Mesenchymal stem cell (in vitro differentiated cells and primary cell): Measurements from ENCODE around the gene UBE2Q1.

ENCODE experiments used
- DNase-seq: peaks from one replicate; pipeline ENCODE4 v3.0.0-alpha.2; 2013
- H2AFZ ChIP-seq: one replicate; pipeline ENCODE4 v1.6.1; 2013; ENCODE audit warnings: low read depth, mild to moderate bottlenecking, control low read depth, inconsistent platforms, low read length, moderate library complexity
- H2AK5ac ChIP-seq: 2 replicates; pipeline ENCODE4 v1.6.1; 2013; ENCODE audit warnings: low read length, moderate library complexity, mild to moderate bottlenecking, inconsistent platforms; ENCODE audit not compliant: severe bottlenecking
- H2BK120ac ChIP-seq: one replicate; pipeline ENCODE4 v1.6.1; 2013; ENCODE audit warnings: low read depth, mild to moderate bottlenecking, inconsistent platforms, low read length, moderate library complexity
- H2BK12ac ChIP-seq, 2 experiments: one replicate each; pipeline ENCODE4 v1.6.1; 2013; ENCODE audit warnings: inconsistent platforms in 2 of 2, low read length in 2 of 2, mild to moderate bottlenecking in 2 of 2, moderate library complexity in 2 of 2, control low read depth in 1 of 2
- H2BK15ac ChIP-seq: one replicate; pipeline ENCODE4 v1.6.1; 2013; ENCODE audit warnings: mild to moderate bottlenecking, low read depth, inconsistent platforms; ENCODE audit not compliant: poor library complexity, severe bottlenecking
- H2BK5ac ChIP-seq: 2 replicates; pipeline ENCODE4 v1.6.1; 2013; ENCODE audit warnings: low read depth, mild to moderate bottlenecking, low read length, control low read depth, inconsistent platforms; ENCODE audit not compliant: poor library complexity, severe bottlenecking
- H3K14ac ChIP-seq, 2 experiments: one replicate each; pipeline ENCODE4 v1.6.1; 2013; ENCODE audit warnings: inconsistent platforms in 2 of 2, low read length in 2 of 2, control low read depth in 1 of 2, mild to moderate bottlenecking in 1 of 2, moderate library complexity in 1 of 2
- H3K18ac ChIP-seq, 2 experiments: one replicate each; pipeline ENCODE4 v1.6.1; 2013; ENCODE audit warnings: inconsistent platforms in 2 of 2, low read length in 2 of 2, control low read depth in 1 of 2, low read depth in 1 of 2, mild to moderate bottlenecking in 1 of 2
- H3K23ac ChIP-seq, 2 experiments: one replicate each; pipeline ENCODE4 v1.6.1; 2013; ENCODE audit warnings: inconsistent platforms in 2 of 2, low read length in 2 of 2, mild to moderate bottlenecking in 2 of 2, moderate library complexity in 2 of 2, control low read depth in 1 of 2
- H3K27ac ChIP-seq: 2 replicates; pipeline ENCODE4 v1.5.1; 2013; ENCODE audit warnings: mild to moderate bottlenecking, moderate library complexity, low read length, control low read depth, inconsistent platforms; ENCODE audit not compliant: poor library complexity, severe bottlenecking
- H3K27me3 ChIP-seq, 2 experiments: 2 replicates each; pipeline versions ENCODE4 v1.6.1 to v1.7.0; 2013; ENCODE audit warnings: low read length in 2 of 2, mild to moderate bottlenecking in 2 of 2, moderate library complexity in 2 of 2, control low read depth in 1 of 2, inconsistent platforms in 1 of 2; ENCODE audit not compliant: control insufficient read depth in 1 of 2, insufficient read depth in 1 of 2
- H3K36me3 ChIP-seq, 2 experiments: 2 replicates each; pipeline versions ENCODE4 v1.6.1 to v1.7.0; 2013; ENCODE audit warnings: low read length in 2 of 2, control low read depth in 1 of 2, inconsistent platforms in 1 of 2, low read depth in 1 of 2, mild to moderate bottlenecking in 1 of 2; ENCODE audit not compliant: insufficient read depth in 2 of 2, control insufficient read depth in 1 of 2
- H3K4ac ChIP-seq, 2 experiments: one replicate each; pipeline ENCODE4 v1.6.1; 2013; ENCODE audit warnings: inconsistent platforms in 2 of 2, low read length in 2 of 2, mild to moderate bottlenecking in 2 of 2, moderate library complexity in 2 of 2, control low read depth in 1 of 2, low read depth in 1 of 2
- H3K4me1 ChIP-seq: 2 replicates; pipeline ENCODE4 v1.6.1; 2013; ENCODE audit warnings: low read depth, low read length, control low read depth; ENCODE audit not compliant: control insufficient read depth, insufficient read depth
- H3K4me2 ChIP-seq: 2 replicates; pipeline ENCODE4 v1.6.1; 2013; ENCODE audit warnings: low read length, mild to moderate bottlenecking, inconsistent platforms; ENCODE audit not compliant: poor library complexity, severe bottlenecking
- H3K4me3 ChIP-seq, 2 experiments: 2 replicates each; pipeline versions ENCODE4 v1.5.1 to v1.7.0; 2013; ENCODE audit warnings: low read length in 2 of 2, mild to moderate bottlenecking in 2 of 2, control low read depth in 1 of 2, low read depth in 1 of 2; ENCODE audit not compliant: insufficient read depth in 1 of 2
- H3K79me1 ChIP-seq: replicated peaks from 2 replicates; pipeline ENCODE4 v1.6.1; 2013; ENCODE audit warnings: mild to moderate bottlenecking, control low read depth, low read length, inconsistent platforms; ENCODE audit not compliant: poor library complexity, severe bottlenecking
- H3K9ac ChIP-seq: 2 replicates; pipeline ENCODE4 v1.7.0; 2013; ENCODE audit warnings: mild to moderate bottlenecking, low read length, moderate library complexity
- H3K9me3 ChIP-seq: 2 replicates; pipeline ENCODE4 v1.7.0; 2013; ENCODE audit warnings: mild to moderate bottlenecking, low read length; ENCODE audit not compliant: control insufficient read depth
- H4K8ac ChIP-seq: one replicate; pipeline ENCODE4 v1.6.1; 2013; ENCODE audit warnings: inconsistent platforms, mild to moderate bottlenecking, low read length, moderate library complexity
- H4K91ac ChIP-seq: one replicate; pipeline ENCODE4 v1.6.1; 2013; ENCODE audit warnings: mild to moderate bottlenecking, low read length, inconsistent platforms
- WGBS: methylation state at CpG from one replicate; pipeline ENCODE4 v1.1.7; 2013; ENCODE audit warnings: mixed read lengths; 5-methylcytosine and 5-hydroxymethylcytosine counted together

UBE2Q1 gene

DNA sequence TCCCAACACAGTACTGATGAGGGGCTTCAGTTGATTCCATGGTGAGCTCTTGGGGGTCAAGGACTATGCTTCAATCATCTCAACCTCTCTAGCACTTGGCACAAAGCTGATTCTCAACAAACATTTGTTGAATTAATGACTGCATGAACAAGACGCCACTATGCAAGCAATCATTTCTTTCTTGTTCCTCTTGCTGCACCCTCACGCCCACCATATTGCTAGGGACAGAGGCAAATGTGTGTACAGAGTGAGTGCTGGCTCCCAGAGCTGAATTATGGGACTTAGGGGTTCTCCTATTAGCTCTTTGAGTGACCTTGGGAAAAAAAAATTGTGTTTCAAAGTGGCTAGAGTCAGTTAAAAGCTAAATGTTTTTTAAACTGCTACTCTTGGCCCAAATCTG, 47.1 kb upstream of the UBE2Q1 start:
- Histone ChIP-seq H2BK15ac (no peak overlapping the region), H2AFZ (no peak overlapping the region), H3K4me2 (no peak overlapping the region), H3K27me3 (no peaks in the 10 kb centered on the region), H3K4me1 (peaks cover 3% of the 10 kb centered on the region), H2BK5ac (no peak overlapping the region), H4K91ac (no peak overlapping the region), H4K8ac (no peak overlapping the region), H3K23ac (no peak overlapping the region), H2BK120ac (no peak overlapping the region), H3K27ac (no peak overlapping the region), H2AK5ac (no peak overlapping the region), H3K4ac (no peak overlapping the region), H3K9me3 (no peaks in the 10 kb centered on the region), H3K36me3 (peaks cover 21 to 38% of the 10 kb centered on the region in 2 experiments), H3K14ac (no peak overlapping the region), H3K18ac (no peak overlapping the region), H3K9ac (no peak overlapping the region), H2BK12ac (no peak overlapping the region), H3K4me3 (no peak overlapping the region), H3K79me1 (peaks cover 10% of the 10 kb centered on the region)
- 100% methylated on average over 2 of the region's 2 CpGs for WGBS
- no peak for DNase-seq

DNA sequence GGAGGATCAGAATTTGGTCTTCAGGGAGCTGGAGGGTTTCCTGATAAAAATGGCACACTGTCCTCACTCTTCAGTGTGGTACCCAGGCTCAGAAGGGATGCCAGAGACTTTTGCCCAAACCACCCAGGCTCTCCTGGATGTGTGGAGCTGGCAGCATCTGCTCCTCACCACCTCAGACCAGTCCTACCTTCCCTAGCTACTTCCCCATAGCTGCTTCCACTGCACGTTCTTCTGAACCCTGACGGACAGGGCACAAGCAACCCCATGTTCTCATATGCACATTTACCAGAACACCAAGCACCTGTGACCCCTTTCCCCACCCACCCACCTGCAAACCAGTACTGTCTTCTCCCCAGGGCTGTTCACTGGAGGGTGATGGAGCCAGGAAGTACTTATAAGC, 44.9 kb upstream of the UBE2Q1 start:
- no peak overlapping the region for H2AFZ ChIP-seq
- H3K9me3 ChIP-seq, result no peaks in the 10 kb centered on the region
- no peak overlapping the region for H3K9ac ChIP-seq
- DNase-seq, result no peak
- no peak overlapping the region for H3K14ac ChIP-seq
- no peak overlapping the region for H3K23ac ChIP-seq
- H3K4me2 ChIP-seq, result no peak overlapping the region
- no peak overlapping the region for H4K91ac ChIP-seq
- H4K8ac ChIP-seq, result no peak overlapping the region
- H2BK120ac ChIP-seq, result no peak overlapping the region
- peaks cover 6% of the 10 kb centered on the region for H3K4me1 ChIP-seq
- no peak overlapping the region for H3K18ac ChIP-seq
- H3K36me3 ChIP-seq, result peaks cover 29 to 54% of the 10 kb centered on the region in 2 experiments
- no peak overlapping the region for H2BK5ac ChIP-seq
- H2BK12ac ChIP-seq, result no peak overlapping the region
- H3K27me3 ChIP-seq, result no peaks in the 10 kb centered on the region
- peaks cover 13% of the 10 kb centered on the region for H3K79me1 ChIP-seq
- no peak overlapping the region for H2AK5ac ChIP-seq
- H2BK15ac ChIP-seq, result no peak overlapping the region
- H3K4ac ChIP-seq, result no peak overlapping the region
- H3K4me3 ChIP-seq, result no peak overlapping the region
- no peak overlapping the region for H3K27ac ChIP-seq
- 100% methylated on average over 2 of the region's 2 CpGs for WGBS

- Histone ChIP-seq H2BK15ac (no peak overlapping the region), H3K4me1 (peaks cover 6% of the 10 kb centered on the region), H3K79me1 (peaks cover 31% of the 10 kb centered on the region), H2AFZ (no peak overlapping the region), H2AK5ac (no peak overlapping the region), H2BK120ac (no peak overlapping the region), H4K91ac (no peak overlapping the region), H3K27ac (peak overlapping the region; percentile 28), H3K4me3 (peak overlapping the region in 1 of 2 experiments; percentile 14), H2BK12ac (no peak overlapping the region), H3K4me2 (no peak overlapping the region), H3K14ac (peak overlapping the region in 1 of 2 experiments; percentile 36), H3K27me3 (no peaks in the 10 kb centered on the region), H3K9ac (no peak overlapping the region), H3K23ac (no peak overlapping the region), H3K9me3 (no peaks in the 10 kb centered on the region), H4K8ac (no peak overlapping the region), H3K4ac (no peak overlapping the region), H2BK5ac (no peak overlapping the region), H3K36me3 (peaks cover 58 to 85% of the 10 kb centered on the region in 2 experiments), H3K18ac (no peak overlapping the region)
- peak; percentile 33 for DNase-seq
- 81% methylated on average over 2 of the region's 3 CpGs for WGBS
Observed at GRCh38 chr1:154599658-154600057, 41.2 kb upstream of the UBE2Q1 start.

DNA sequence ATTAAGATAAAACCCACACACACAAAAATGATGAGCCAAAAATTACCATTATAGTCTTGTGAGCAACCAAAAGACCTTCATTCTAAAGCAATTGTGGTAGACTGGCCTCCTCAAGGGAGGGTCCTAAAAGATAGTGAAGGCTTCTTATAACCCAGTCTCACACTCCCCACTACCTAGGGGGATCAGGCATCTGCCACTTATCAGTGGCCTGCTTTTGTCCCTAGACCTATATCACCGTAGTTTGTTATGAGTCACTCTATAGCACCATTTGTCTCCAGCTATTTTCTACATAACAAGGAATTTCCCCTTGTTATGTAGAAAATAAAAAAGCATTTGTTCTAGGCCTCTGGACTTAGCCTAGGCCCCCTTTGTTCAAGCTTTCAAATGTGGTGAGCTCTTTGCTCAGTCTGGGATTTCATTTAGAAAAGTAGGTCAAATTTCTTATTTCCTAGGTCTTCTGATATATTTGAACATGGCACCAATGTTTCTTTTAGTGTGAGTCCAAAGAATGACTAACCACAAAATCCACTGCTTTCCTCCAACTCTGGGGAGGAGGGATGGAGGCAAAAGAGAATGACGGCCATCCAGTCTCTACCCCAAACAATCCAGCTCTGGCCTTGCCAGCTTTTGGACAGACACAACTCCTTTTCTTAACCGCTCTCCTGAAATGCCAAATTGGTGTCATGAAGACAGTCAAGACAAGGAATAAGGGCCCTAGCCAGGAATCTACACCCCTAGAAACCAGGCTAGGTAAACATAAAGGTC, 40.6 kb upstream of the UBE2Q1 start:
- Histone ChIP-seq H4K8ac (no peak overlapping the region), H3K9me3 (no peaks in the 10 kb centered on the region), H3K23ac (no peak overlapping the region), H3K79me1 (peaks cover 34% of the 10 kb centered on the region), H2BK120ac (no peak overlapping the region), H2AK5ac (no peak overlapping the region), H3K18ac (no peak overlapping the region), H3K4ac (no peak overlapping the region), H2BK12ac (no peak overlapping the region), H3K9ac (no peak overlapping the region), H3K27ac (no peak overlapping the region), H3K4me2 (no peak overlapping the region), H3K4me3 (peak overlapping the region in 1 of 2 experiments; percentile 14), H3K4me1 (peaks cover 6% of the 10 kb centered on the region), H2AFZ (no peak overlapping the region), H3K14ac (no peak overlapping the region), H2BK15ac (no peak overlapping the region), H2BK5ac (no peak overlapping the region), H3K27me3 (no peaks in the 10 kb centered on the region), H4K91ac (no peak overlapping the region), H3K36me3 (peaks cover 58 to 91% of the 10 kb centered on the region in 2 experiments)
- DNase-seq, result peak; percentile 14
- 72% methylated on average over 3 of the region's 3 CpGs for WGBS
